ENCODE measurements around the gene C11orf24.

The C11orf24 gene

GRCh38 chr11:68221406-68221805 is 50.4 kb downstream of the C11orf24 start (continued):
- TF ChIP-seq PRDM2 (tag by site-specific recombination; IDR thresholded peaks at IDR 0.05; ENCODE audit: borderline replicate concordance) (no peak), ZNF248 (tag by site-specific recombination; IDR thresholded peaks at IDR 0.05) (no peak), ZBTB7A (tag by site-specific recombination; IDR thresholded peaks at IDR 0.05; ENCODE audit: low read depth) (no peak), ZNF704 (tag by site-specific recombination; IDR thresholded peaks at IDR 0.05) (no peak), ZNF513 (tag by site-specific recombination; IDR thresholded peaks at IDR 0.05) (no peak), SETDB1 (IDR thresholded peaks at IDR 0.05; ENCODE audit: insufficient read length, low read length) (no peak), ZNF175 (tag by site-specific recombination; IDR thresholded peaks at IDR 0.05) (no peak), ZNF701 (tag by site-specific recombination; IDR thresholded peaks at IDR 0.05) (no peak), YY2 (tag by site-specific recombination; IDR thresholded peaks at IDR 0.05) (no peak), ZBTB8A (tag by site-specific recombination; IDR thresholded peaks at IDR 0.05) (no peak), ZNF423 (tag by site-specific recombination; IDR thresholded peaks at IDR 0.05) (no peak), BCL11B (tag by site-specific recombination; IDR thresholded peaks at IDR 0.05; ENCODE audit: low read depth) (no peak), ZNF292 (tag by site-specific recombination; IDR thresholded peaks at IDR 0.05; ENCODE audit: borderline replicate concordance, low read depth) (no peak), ZNF133 (tag by site-specific recombination; IDR thresholded peaks at IDR 0.05) (no peak), ZNF280D (tag by site-specific recombination; IDR thresholded peaks at IDR 0.05) (no peak)

All from HEK293 (cell line).